ENCODE measurements around the gene CHRNA9. TPM values are rescaled to one million over a fixed set of nuclear protein-coding genes. Genes with fewer than 3 reads are reported as not detected.

Gene CHRNA9
- total and polyA plus RNA-seq, 11 donors = not detected

- TF ChIP-seq CTCF (IDR thresholded peaks at IDR 0.05) (no peak), POLR2A (IDR thresholded peaks at IDR 0.05) (no peak)
- no peak for DNase-seq
- ATAC-seq = no peak
- Histone ChIP-seq H3K4me1 (peaks cover 0 to 3% (median 0%) of the 10 kb centered on the region in 12 donors), H3K9me3 (no peaks in the 10 kb centered on the region), H3K36me3 (no peaks in the 10 kb centered on the region), H3K27me3 (peaks cover 0 to 2% (median 0%) of the 10 kb centered on the region in 9 donors), H3K27ac (no peak overlapping the region), H3K4me3 (no peak overlapping the region)
- WGBS, 4 donors = 87 to 97% (median 92%) methylated on average over 4 of the region's 4 CpGs
- intact Hi-C loops (cut with DNase I) = no loop called here
Measured at GRCh38 chr4:40295572-40295971, 39.6 kb upstream of the CHRNA9 start.

GRCh38 chr4:40299126-40299525 lies 36.0 kb upstream of the CHRNA9 start:
- H3K27me3 ChIP-seq = peaks cover 0 to 18% (median 0%) of the 10 kb centered on the region in 9 donors
- no peaks in the 10 kb centered on the region for H3K36me3 ChIP-seq
- TF ChIP-seq CTCF (IDR thresholded peaks at IDR 0.05) (no peak), POLR2A (IDR thresholded peaks at IDR 0.05) (no peak)
- no peak for DNase-seq
- H3K27ac ChIP-seq = no peak overlapping the region
- WGBS, 4 donors = 91 to 97% (median 95%) methylated on average over 6 of the region's 6 CpGs
- no peak overlapping the region for H3K4me3 ChIP-seq
- no peaks in the 10 kb centered on the region for H3K9me3 ChIP-seq
- intact Hi-C loops (cut with DNase I) = no loop called here
- no peak for ATAC-seq
- H3K4me1 ChIP-seq = peaks cover 0 to 6% (median 0%) of the 10 kb centered on the region in 12 donors

GRCh38 chr4:40299811-40300292 lies 35.3 kb upstream of the CHRNA9 start:
- 63 to 75% (median 72%) methylated on average over 3 of the region's 3 CpGs for WGBS, 4 donors
- Histone ChIP-seq H3K4me3 (no peak overlapping the region), H3K4me1 (peaks cover 0 to 10% (median 0%) of the 10 kb centered on the region in 12 donors), H3K27ac (no peak overlapping the region), H3K27me3 (peaks cover 0 to 21% (median 0%) of the 10 kb centered on the region in 9 donors), H3K36me3 (no peaks in the 10 kb centered on the region), H3K9me3 (peaks cover 0 to 6% (median 0%) of the 10 kb centered on the region in 12 donors)
- intact Hi-C loops (cut with DNase I) = loop anchor here in 2 of 10 donors (10.0 kb wide), 2 partner anchors 55 to 245 kb away; partner anchors contain the start of gene N4BP2 (in 1 of the 2)
- TF ChIP-seq POLR2A (IDR thresholded peaks at IDR 0.05) = no peak
- no peak for TF ChIP-seq CTCF (IDR thresholded peaks at IDR 0.05)
- ATAC-seq (no peak), DNase-seq (no peak)

- Histone ChIP-seq H3K36me3 (no peaks in the 10 kb centered on the region), H3K4me1 (peaks cover 0 to 17% (median 0%) of the 10 kb centered on the region in 12 donors), H3K4me3 (no peak overlapping the region), H3K9me3 (peaks cover 0 to 8% (median 0%) of the 10 kb centered on the region in 12 donors), H3K27ac (peak overlapping the region in 1 of 12 donors; percentile 72), H3K27me3 (peaks cover 0 to 21% (median 0%) of the 10 kb centered on the region in 9 donors)
- WGBS, 4 donors = 86 to 88% (median 88%) methylated on average over 9 of the region's 9 CpGs
- no peak for TF ChIP-seq POLR2A (IDR thresholded peaks at IDR 0.05)
- no peak for TF ChIP-seq CTCF (IDR thresholded peaks at IDR 0.05)
- DNase-seq (no peak), ATAC-seq (no peak)
- intact Hi-C loops (cut with DNase I) = loop anchor here in 2 of 10 donors (10.0 kb wide), 2 partner anchors 56 to 246 kb away; partner anchors contain the start of gene N4BP2 (in 1 of the 2)
Measured at GRCh38 chr4:40300371-40301162, 34.6 kb upstream of the CHRNA9 start.

Data from heart left ventricle (tissue), 16 donors.